Left forelimb (tissue), 1 donor: Measurements from ENCODE around the gene RTP1.

Experiments used
- DNase-seq: peaks from one replicate; pipeline ENCODE4 v3.0.0-alpha.2; 2018; ENCODE audit warnings: low spot score

The RTP1 gene

DNA sequence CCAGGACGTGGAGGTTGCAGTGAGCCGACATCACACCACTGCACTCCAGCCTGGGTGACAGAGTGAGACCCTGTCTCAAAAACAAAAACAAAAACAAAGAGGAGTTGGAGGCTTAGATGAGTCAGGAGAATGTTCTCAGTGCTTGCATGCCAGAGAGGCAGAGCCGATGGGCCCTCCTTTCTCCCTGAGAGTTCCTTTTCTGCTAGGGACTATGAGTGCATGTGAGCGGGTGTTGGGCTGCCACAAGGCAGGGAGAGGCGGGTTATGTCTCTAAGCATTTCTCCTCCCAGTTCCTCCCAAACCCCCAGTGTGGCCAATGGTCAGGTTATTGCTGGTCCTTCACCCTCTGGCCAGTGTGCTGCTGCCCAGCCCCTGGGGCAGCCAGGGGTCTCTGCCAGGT is 45.1 kb downstream of the RTP1 start:
- no peak for DNase-seq

DNA sequence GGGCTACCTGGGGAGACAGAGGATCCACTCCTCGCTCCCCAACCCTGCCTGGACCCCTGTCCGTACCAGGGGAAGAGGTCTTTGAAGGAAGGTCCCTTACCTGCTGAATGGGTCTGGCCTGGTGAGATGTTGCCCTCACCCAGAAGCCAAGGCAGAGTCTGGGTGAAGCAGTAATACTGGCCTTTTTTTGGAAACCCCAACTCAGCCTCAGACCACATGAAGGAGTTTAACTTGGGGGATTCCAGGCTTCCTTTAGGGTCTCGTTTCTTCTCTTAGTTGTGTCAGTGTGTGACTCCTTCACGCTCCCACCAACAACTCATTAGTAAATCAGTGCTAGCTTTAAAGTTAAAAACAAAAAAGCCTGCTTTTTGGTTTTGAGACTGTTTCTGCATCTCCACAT is 45.6 kb downstream of the RTP1 start:
- no peak for DNase-seq

DNA sequence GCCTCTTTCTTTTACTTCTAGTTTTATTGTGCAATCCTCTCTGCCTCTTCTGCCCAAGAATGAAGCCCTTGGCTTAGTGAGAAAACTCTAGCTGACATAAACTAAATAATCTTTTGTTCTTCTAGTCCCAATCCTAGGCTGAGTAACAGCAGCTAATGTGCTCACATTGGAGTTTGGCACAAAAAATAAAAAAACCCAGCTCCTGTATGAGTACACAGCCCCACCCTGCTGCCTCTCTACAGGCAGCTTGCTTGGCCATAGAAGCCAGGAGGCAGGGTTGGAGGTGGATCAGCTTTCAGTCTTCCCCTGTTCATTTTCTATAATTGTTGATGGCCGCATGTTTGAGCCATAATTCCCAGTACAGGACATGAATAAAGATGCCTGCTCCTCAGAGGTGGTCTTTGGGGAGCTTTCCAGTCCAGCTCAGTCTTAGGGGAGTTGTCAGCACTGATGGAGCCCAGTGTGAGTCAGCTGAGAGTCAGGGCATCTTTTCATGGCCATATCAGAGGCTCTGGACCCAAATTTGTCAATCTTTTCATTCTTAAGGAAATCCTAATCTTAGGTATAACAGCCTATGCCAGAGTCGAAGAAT is 46.7 kb downstream of the RTP1 start:
- DNase-seq: no peak

DNA sequence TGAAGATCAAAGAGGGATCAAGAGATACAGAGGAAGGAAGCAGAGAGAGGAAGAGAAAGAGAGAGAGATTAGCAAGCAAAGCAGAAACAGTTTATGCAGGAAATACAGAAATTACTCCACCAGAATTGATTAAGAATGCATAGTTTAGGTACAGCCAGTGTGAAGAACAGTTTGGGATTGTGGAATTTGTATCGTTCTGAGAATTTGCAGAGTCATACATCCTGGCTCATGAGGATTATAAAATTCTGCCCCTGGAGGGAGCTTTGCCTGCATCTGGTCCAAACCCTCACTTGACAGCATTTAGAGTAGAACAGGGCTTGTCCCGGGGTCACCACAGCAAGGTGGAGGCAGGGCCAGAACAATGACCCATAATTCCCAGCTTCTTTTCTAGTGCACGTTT is 50.1 kb downstream of the RTP1 start:
- DNase-seq: no peak
